ENCODE measurements around the gene FOXI1.

FOXI1 gene

DNA sequence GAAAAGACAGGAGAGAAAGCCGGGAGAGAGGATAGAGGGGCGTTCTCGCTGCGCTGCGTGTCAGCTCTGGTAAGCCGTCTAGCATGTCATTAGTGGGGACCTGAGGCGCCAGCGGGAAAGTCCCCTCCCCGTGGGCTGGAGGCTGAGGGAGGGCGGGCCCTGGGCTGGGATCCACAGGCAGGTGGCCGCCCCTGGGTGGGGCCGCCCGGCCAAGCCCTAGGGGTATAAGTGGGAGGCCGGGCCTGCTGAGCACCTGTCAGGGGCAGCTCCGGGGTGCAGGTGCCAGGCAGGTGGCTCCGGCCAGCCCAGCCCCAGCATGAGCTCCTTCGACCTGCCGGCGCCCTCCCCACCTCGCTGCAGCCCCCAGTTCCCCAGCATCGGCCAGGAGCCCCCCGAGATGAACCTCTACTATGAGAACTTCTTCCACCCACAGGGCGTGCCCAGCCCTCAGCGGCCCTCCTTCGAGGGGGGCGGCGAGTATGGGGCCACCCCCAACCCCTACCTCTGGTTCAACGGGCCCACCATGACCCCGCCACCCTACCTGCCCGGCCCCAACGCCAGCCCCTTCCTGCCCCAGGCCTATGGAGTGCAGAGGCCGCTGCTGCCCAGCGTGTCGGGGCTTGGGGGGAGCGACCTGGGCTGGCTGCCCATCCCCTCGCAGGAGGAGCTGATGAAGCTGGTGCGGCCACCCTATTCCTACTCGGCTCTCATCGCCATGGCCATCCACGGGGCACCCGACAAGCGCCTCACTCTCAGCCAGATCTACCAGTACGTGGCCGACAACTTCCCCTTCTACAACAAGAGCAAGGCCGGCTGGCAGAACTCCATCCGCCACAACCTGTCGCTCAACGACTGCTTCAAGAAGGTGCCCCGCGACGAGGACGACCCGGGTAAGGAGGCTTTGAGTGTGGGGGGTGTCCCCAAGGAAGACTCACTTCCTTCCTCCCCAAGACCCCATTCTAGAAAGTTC, at the start of gene FOXI1:
FOXI1 (plus strand) TSS at position 256 of the 970 bp plus-strand sequence; CDS start at position 317, 61 bp downstream.
- DNase-seq (ENCODE audit: extremely low read depth, low read depth) = no peak
- no peak for TF ChIP-seq CTCF (IDR thresholded peaks at IDR 0.05; ENCODE audit: low read depth, low read length)

- no peak for DNase-seq (ENCODE audit: extremely low read depth, low read depth)
- no peak for TF ChIP-seq CTCF (IDR thresholded peaks at IDR 0.05; ENCODE audit: low read depth, low read length)
These were observed 49.0 kb upstream of the FOXI1 start for GRCh38 chr5:170056561-170057267.

DNA sequence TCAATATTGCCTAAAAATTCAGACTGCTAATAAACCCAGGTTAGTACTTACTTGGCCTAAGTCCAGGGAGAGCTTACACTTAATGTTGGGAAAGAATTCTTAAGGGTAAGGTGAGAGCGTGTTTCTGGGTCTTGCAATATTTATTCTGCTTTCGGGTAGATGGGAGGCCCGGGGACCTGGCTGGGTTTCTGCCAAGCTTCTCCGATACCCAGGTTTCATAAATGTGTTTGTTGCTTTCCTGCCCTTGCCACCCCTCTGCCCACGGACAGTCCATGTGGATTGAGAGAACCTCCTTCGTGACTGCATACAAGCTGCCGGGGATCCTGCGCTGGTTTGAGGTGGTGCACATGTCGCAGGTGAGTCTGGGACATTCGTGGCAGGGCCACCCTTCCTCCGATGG, 48.4 kb upstream of the FOXI1 start:
- DNase-seq (ENCODE audit: extremely low read depth, low read depth) = no peak
- TF ChIP-seq CTCF (IDR thresholded peaks at IDR 0.05; ENCODE audit: low read depth, low read length) = no peak

DNA sequence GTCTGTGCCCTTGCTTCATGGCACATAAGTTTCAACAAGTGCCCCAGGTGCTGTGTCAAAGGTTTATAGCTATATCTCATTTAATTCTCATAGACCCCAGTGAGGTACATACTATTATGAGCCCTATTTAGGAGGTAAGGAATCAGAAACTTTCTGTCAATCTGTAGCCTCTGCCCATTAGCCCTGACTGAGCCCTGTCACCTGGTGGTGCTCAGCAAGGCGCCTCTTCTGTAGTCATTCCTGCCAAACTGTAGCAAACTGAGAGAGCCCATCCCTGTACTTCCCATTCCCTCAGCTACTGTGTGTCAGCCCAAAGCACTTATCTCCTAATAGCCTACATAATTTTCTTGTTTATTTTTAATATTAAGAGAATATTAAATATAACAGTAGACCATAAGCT, 46.5 kb upstream of the FOXI1 start:
- no peak for TF ChIP-seq CTCF (IDR thresholded peaks at IDR 0.05; ENCODE audit: low read depth, low read length)
- no peak for DNase-seq (ENCODE audit: extremely low read depth, low read depth)

DNA sequence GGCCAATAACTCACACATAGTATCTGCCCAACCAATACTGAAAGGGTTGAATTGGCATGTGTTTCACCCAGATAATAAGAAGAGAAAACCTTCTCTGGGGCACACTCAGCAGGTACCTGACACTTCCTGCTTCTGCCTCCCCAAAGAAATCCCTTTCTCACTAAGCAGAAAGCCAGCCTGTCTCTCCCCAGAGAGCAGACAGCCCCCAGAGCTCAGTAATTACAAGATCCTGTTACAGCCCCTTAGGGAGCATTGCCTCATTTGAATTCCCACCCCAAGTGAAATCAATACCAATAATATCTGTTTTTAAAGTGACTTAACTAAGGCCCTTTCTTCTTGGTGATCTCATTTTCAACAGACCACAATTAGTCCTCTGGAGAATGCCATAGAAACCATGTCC, 38.5 kb upstream of the FOXI1 start:
- no peak for TF ChIP-seq CTCF (IDR thresholded peaks at IDR 0.05; ENCODE audit: low read depth, low read length)
- no peak for DNase-seq (ENCODE audit: extremely low read depth, low read depth)

DNA sequence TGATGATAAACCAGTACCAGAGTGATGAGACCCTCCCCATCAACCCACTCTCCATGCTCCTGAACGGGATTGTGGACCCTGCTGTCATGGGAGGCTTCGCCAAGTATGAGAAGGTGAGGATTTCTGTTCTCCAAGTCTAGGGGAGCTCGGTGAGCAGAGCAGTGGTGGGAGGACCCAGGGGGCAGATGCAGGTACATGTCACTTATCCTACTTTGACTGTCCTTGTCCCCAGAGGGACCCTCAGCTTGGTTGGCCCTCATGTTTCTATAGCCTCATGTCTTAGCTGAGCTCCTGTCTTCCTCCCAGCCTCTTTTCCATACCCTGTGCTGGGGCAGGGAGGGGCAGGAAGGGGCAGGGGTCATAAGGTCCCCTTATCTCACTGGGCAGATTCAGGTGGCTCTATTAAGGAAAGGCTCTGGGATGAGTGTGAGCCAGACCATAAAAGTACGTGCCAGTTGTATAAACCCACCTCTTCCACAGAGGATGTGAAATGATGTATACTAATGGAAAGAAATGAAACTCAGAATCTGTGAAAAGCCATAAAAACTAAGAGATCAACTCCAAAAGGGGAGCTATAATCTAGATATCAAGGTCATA, 38.0 kb upstream of the FOXI1 start:
- TF ChIP-seq CTCF (IDR thresholded peaks at IDR 0.05; ENCODE audit: low read depth, low read length) = no peak
- DNase-seq (ENCODE audit: extremely low read depth, low read depth) = no peak

All from AG09319 (cell line).